Tongue (tissue), 2 donors: ENCODE data around the gene DGLUCY. TPM values are rescaled to one million over a fixed set of nuclear protein-coding genes. Genes with fewer than 3 reads are reported as not detected.
"Not testable (repeated sequence)": the region's sequence is repeated elsewhere in the genome, so short reads cannot be mapped to it uniquely, and the experiment has no call there.

Experiments used
- DNase-seq: peaks from one replicate; pipeline ENCODE4 v3.0.0-alpha.2; 2015
- total RNA-seq: library from RNA; depleted of rRNA; stranded (reverse); fragments of >200 nt; gene quantifications from one replicate; pipeline ENCODE4 v1.2.3, GENCODE V29; 2014

The DGLUCY gene
- total RNA-seq, 1 donor from 2014 or later: 96.1 TPM

DNA sequence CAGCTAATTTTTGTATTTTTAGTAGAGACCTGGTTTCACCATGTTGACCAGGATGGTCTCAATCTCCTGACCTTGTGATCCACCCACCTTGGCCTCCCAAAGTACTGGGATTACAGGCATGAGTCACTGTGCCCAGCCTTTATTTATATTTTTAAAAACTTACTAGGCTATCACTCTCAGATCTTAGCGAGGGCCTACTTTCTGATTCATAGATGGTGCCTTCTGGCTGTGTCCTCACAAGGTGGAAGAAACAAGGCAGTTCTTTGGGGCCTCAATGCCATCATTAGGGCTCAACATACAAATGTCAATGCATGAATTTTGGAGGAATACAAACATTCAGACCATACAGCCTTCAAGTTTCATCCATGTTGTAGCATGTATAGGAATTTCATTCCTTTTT, 2.4 kb upstream of the DGLUCY start:
- DNase-seq: no peak

- DNase-seq: no peak
Observed at GRCh38 chr14:91112194-91112593, 1.7 kb upstream of the DGLUCY start.

DNA sequence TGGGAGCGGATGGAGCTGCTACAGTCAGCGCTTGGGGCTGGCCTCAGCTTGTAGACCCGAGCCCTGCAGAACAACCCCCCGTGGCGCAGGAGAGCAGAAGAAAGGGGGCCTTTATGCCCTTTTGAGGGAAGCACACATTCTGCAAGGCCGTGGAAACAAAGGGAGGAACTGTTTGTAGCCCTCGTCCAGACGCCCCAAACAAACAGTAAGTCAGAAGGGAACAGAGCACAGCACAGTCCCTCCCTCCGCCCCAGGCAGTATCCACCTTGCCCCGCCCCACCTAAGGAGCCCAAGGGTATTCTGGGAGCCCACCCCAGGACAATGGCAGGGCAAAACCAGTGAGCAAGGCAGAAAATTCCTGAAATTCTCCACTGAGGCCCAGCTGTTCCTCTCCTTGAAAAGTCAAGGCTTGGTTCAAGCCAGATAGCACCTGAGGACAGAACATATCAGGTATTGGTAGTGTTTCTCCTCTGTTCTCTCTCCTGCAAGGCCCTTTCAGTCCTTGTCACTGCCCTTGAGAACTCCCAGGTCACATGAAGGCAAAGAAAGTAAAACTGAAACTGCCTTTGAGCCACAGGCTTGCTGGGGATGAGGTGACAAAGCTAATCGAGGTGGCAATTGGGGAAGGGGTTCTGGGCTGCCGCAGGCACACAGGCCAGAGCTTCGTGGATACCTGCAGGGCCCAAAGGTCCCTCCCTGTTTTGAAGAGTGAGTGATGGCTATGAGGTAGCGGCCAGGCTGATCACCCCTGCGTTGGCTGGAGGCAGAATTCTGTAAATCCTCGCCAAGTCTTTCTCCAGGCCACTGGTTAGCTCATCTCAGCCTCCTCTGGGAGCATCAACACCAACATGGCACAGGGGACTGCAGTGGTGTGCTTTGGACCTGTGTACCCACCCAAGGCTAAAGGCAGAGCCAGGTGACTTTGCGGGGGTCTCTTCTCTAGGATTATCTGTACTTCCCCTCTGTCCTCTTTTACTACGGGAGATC, 499 bp downstream of the DGLUCY start:
- DNase-seq: peak; percentile 54

GRCh38 chr14:91115986-91116770, 2.3 kb downstream of the DGLUCY start:
- DNase-seq: peak; percentile 79

DNA sequence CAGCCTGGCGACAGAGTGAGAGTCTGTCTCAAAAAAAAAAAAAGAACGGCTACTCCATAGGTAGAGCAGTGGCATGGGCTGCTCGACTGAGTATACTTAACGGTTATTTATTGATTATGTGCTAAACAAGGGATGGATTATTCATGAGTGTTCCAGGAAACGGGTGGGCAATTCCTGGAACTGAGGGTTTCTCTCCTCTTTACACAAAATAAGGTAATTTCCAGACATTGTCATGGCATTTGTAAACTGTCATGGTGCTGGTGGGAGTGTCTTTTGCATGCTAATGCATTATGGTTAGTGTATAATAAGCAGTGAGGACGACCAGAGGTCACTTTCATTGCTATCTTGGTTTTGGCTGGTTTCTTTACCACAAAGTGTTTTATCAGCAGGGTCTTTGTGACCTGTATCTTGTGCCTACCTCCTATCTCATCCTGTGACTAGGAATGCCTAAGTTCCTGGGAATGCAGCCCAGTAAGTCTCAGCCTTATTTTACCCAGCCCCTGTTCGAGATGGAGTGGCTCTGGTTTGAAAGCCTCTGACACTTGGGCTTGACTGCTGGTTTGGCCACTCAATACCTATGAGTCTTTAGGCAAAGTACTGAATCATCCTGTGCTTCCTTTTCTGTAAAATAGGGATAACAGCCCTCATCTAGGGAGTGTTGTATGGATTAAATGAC, 3.2 kb downstream of the DGLUCY start:
- DNase-seq: no peak

- DNase-seq: no peak
Observed at GRCh38 chr14:91117960-91118359, 4.1 kb downstream of the DGLUCY start.

DNA sequence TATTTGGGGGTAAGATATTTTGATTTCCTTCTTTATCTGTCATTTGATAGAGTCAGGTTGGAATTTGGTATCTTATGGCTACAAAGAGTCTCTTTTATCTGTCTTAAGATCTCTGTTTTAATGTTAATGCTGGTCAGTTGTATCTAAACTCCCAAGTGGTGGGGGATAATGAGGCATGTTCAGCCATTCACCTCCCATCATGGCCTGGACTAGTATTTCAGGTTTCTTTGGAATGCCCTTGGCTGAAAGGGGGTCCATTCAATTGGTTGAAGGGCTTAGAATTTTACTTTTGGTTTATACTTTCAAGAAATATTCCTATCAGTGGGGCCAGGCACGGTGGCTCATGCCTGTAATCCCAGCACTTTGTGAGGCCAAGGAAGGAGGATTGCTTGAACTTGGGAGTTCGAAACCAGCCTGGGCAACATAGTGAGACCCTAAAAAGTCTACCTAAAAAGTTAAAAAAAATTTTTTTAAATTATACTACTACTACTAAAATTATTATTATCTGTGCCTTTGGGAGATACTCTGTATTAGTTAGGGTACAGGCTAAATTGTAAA, 4.7 kb downstream of the DGLUCY start:
- no peak for DNase-seq

- DNase-seq: peak; percentile 21
Observed at GRCh38 chr14:91119556-91120311, 5.9 kb downstream of the DGLUCY start.

GRCh38 chr14:91123201-91123600, 9.3 kb downstream of the DGLUCY start:
- DNase-seq: peak; percentile 33

- not testable (repeated sequence) for DNase-seq
Observed at GRCh38 chr14:91124406-91125270, 10.8 kb downstream of the DGLUCY start.

DNA sequence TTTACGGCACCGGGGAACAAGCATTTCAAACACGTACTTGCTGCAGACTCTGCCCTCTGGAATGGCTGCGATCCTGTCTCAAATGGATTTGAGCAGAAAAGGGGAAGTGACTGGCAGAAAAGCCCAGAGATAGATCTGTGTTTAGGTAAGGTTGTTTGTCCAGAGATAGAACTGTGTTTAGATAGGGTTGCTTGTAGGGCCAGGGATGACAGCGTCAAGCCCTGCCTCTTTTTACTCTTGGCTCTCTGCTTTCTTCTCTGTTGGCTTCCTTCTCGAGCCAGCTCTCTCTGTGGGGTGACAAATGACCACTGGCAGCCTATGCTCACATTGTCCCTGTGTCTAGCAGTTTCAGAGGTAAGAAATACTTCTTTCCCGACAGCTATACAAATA, 11.4 kb downstream of the DGLUCY start:
- DNase-seq: no peak

DNA sequence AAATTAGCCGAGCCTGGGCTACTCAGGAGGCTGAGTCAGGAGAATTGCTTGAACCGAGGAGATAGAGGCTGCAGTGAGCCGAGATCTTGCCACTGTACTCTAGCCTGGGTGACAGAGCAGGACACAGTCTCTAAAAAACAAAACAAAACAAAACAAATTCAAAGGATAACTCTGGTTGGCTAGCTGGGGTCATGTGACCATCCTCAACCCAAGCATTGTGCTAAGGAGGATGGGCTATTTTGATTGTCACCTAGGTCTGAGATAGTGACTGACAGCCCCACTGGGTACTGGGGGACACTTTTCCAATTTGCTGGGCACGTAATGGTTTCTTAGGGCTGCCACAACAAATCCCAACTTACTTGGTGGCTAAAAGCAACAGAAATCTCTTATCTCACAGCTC, 11.9 kb downstream of the DGLUCY start:
- no peak for DNase-seq

- no peak for DNase-seq
Observed at GRCh38 chr14:91126761-91127160, 12.9 kb downstream of the DGLUCY start.

DNA sequence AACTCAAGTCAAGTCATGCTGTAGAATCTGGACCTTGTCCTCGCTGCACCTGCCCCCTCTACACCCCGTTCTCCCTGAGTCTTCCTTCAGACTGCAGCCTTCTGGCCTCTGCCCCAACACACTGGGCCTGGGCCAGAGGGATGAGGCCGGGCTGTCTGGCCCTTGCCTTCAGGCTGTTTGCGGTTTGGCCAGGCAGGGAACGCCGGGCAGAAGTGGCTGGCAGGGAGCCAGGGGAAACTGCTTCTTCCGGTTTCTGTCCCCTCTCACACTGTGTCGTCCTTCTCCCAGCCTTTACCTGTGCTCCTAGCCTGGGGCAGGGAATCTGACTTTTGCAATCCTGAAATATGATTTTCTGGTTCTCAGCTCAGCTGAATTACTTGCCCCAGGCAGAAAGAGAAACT, 13.5 kb downstream of the DGLUCY start:
- peak; percentile 31 for DNase-seq

GRCh38 chr14:91127924-91128323, 14.1 kb downstream of the DGLUCY start:
- DNase-seq: no peak

GRCh38 chr14:91128699-91129098, 14.8 kb downstream of the DGLUCY start:
- DNase-seq: no peak

DNA sequence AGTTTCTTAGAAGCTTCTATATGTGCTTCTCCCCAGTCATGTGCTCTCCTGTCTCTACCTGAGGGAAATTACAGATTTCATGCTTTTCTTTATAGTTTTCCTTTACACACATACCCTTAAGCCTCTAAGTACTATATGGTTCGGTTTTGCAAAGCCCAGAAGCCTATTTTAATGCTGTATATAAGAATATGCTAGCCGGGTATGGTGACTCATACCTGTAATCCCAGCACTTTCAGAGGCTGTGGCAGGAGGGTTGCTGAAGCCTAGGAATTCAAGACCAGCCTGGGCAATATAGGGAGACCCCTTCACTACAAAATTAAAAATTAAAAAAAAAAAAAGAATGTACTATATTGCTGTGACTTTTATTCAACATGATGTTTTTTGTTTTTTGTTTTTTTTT, 15.4 kb downstream of the DGLUCY start:
- DNase-seq: no peak

GRCh38 chr14:91135039-91135438, 21.2 kb downstream of the DGLUCY start:
- DNase-seq: no peak

- no peak for DNase-seq
Observed at GRCh38 chr14:91138511-91139359, 24.9 kb downstream of the DGLUCY start.

DNA sequence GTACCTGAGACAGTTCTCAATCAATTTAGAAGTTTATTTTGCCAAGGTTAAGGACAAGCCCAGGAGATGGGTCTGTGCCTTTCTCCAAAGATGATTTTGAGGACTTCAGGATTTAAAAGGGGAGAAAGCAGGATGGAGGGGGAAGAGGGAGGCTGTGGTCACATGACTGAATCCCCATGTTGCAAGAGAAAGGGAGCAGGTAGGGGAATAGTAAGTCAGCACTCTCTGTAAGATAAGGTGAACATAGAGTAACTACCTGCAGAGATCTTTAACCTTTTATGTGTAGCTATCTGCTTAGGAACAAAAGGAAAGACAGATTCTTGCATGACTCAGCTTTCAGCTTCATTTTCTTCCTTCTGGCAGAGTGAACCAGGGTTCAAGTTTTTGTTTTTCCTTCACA, 25.9 kb downstream of the DGLUCY start:
- DNase-seq: no peak
